GM19025 (cell line): ENCODE data around the gene AK2.
"Not testable (repeated sequence)": the region's sequence is repeated elsewhere in the genome, so short reads cannot be mapped to it uniquely, and the experiment has no call there.

Source experiments
- ATAC-seq: cut with Tn5 transposase; IDR thresholded peaks from one replicate; pipeline ENCODE4 v1.9.1; 2021; ENCODE audit warnings: mild to moderate bottlenecking, low read depth, moderate library complexity; ENCODE audit not compliant: unreplicated experiment

The AK2 gene

GRCh38 chr1:33036526-33037503 is at the start of gene AK2:
Gene AK2, minus strand, starts transcription at chr1:33036883. Its CDS starts 55 bp downstream, at chr1:33036828.
- ATAC-seq = peak; percentile 98

- ATAC-seq = no peak
Observed at GRCh38 chr1:33086384-33086850, 49.7 kb upstream of the AK2 start.

GRCh38 chr1:33085332-33085731 is 48.6 kb upstream of the AK2 start:
- no peak for ATAC-seq

- no peak for ATAC-seq
Observed at GRCh38 chr1:33082575-33083108, 46.0 kb upstream of the AK2 start.

GRCh38 chr1:33081554-33082305 is 45.0 kb upstream of the AK2 start:
- ATAC-seq = no peak

- ATAC-seq = peak; percentile 96
Observed at GRCh38 chr1:33080885-33081553, 44.3 kb upstream of the AK2 start, which contains the start of gene AZIN2. Gene AZIN2, plus strand, starts transcription at chr1:33081153. Its CDS starts 1,097 bp downstream, at chr1:33082250.

GRCh38 chr1:33080373-33080772 is 43.7 kb upstream of the AK2 start:
- no peak for ATAC-seq

GRCh38 chr1:33078030-33078591 is 41.4 kb upstream of the AK2 start:
- ATAC-seq = no peak

GRCh38 chr1:33074193-33074945 is 37.7 kb upstream of the AK2 start:
- no peak for ATAC-seq

- no peak for ATAC-seq
Observed at GRCh38 chr1:33072707-33073106, 36.0 kb upstream of the AK2 start.

GRCh38 chr1:33070628-33071027 is 33.9 kb upstream of the AK2 start:
- no peak for ATAC-seq

- ATAC-seq = not testable (repeated sequence)
Observed at GRCh38 chr1:33068108-33068507, 31.4 kb upstream of the AK2 start.

GRCh38 chr1:33066477-33066876 is 29.8 kb upstream of the AK2 start:
- ATAC-seq = not testable (repeated sequence)

GRCh38 chr1:33065301-33065700 is 28.6 kb upstream of the AK2 start:
- ATAC-seq = no peak

GRCh38 chr1:33064284-33064683 is 27.6 kb upstream of the AK2 start:
- not testable (repeated sequence) for ATAC-seq

GRCh38 chr1:33061834-33062233 is 25.2 kb upstream of the AK2 start:
- ATAC-seq = no peak

- ATAC-seq = no peak
Observed at GRCh38 chr1:33060579-33061083, 23.9 kb upstream of the AK2 start.

GRCh38 chr1:33057095-33057494 is 20.4 kb upstream of the AK2 start:
- ATAC-seq = no peak

- ATAC-seq = no peak
Observed at GRCh38 chr1:33056426-33056825, 19.7 kb upstream of the AK2 start.
